NCI-H524 (cell line): Measurements from ENCODE around the gene CBX3.
"Not testable (repeated sequence)": the region's sequence is repeated elsewhere in the genome, so short reads cannot be mapped to it uniquely, and the experiment has no call there.

Experiments
- DNase-seq, 2 experiments: peaks; one replicate each; lab custom pipeline; 2025; lab: John Stamatoyannopoulos, UW

Gene CBX3

DNA sequence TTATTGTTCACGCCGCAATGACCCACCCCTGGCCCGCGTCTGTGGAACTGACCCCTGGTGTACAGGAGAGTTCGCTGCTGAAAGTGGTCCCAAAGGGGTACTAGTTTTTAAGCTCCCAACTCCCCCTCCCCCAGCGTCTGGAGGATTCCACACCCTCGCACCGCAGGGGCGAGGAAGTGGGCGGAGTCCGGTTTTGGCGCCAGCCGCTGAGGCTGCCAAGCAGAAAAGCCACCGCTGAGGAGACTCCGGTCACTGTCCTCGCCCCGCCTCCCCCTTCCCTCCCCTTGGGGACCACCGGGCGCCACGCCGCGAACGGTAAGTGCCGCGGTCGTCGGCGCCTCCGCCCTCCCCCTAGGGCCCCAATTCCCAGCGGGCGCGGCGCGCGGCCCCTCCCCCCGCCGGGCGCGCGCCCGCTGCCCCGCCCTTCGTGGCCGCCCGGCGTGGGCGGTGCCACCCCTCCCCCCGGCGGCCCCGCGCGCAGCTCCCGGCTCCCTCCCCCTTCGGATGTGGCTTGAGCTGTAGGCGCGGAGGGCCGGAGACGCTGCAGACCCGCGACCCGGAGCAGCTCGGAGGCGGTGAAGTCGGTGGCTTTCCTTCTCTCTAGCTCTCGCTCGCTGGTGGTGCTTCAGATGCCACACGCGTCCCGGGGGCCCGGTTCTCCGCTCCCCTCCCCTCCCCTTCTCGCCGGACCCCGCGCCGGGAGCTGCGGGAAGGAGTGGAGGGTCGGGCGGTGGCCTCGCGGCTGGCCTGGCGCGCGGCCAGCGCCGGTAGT is at the start of gene CBX3:
Gene CBX3 (plus strand): TSS at position 499 of the 772 bp plus-strand sequence. CDS start 1,254 bp downstream, outside the sequence.
- DNase-seq = peak; percentile 92 to 95

- peak; percentile 65 to 86 for DNase-seq
Measured at GRCh38 chr7:26151953-26152781, 49.4 kb upstream of the CBX3 start, which contains the start of gene NFE2L3. NFE2L3 (plus strand) TSS chr7:26152198; CDS start chr7:26152499, 301 bp downstream.

- peak in 1 of 2 experiments; percentile 12 for DNase-seq
Measured at GRCh38 chr7:26152782-26153240, 48.7 kb upstream of the CBX3 start.

DNA sequence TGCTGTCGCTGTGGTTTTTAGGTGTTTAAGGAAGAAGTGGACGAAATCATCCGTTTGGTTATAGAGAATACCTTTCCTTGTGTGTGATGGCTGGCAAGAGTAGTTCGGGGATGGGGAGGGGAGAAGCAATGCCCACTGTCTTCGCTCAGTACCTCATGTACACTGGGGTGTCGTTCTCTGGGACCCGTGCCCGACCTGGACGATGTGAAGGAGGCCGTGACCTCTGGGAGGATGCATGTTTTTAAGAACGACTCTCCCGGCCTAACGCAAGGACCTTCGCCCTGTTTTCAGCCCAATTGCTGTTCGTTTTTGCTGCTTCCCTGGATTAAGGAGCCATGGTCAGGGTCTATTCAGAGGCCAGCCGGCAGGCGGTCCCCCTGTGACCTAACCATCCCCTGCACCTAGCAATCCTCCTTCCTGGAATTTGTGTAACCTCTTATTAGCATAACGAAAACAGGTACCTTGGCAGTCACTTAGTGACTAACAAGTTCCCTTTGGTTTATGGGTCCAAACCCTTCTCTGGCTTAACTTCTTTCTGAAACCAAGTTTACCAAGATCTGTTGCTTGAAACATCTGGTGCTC is 48.2 kb upstream of the CBX3 start:
- DNase-seq = no peak

DNA sequence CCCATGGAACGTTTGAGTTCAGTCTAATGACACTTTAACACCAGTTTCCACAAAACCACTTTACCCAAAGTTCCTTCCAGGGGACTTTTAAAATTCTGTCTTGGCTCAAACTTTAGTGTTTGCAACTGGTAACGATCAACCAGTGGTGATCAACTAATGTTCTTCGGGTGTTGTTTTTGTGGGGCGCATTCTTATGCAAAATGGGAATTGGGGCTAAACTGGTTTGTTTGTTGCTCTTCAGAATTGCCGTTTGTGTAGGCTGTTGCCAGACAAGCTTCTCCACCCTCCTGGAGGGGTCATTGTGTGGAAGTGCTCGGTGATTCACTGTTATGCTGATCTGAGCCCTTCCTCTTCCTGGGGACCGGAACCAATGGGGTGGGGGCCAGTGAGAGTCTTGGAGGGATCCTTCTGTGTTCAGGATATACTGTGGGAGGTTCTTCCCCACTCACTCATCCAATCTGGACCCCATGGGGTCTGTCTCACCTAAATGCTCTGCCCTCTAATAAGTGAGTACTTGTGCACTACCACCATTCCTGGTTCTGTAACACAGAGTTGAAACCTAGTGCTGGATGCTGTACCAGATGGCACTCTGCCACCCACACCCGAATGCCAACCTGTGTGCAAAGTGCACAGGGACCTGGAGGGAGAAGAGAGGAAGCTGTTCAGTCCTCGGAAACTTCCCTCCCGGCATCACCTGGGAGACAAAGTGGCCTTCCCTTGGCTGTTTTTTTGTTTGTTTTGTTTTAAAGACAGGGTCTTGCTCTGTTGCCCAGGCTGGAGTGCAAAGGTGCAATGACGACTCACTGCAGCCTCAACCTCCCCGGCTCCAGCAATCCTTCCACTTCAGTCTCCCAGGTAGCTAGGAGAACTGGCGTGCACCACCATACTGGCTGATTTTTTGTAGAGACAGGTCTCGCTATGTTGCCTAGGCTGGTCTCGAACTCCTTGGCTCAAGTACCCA is 47.4 kb upstream of the CBX3 start:
- no peak for DNase-seq

DNA sequence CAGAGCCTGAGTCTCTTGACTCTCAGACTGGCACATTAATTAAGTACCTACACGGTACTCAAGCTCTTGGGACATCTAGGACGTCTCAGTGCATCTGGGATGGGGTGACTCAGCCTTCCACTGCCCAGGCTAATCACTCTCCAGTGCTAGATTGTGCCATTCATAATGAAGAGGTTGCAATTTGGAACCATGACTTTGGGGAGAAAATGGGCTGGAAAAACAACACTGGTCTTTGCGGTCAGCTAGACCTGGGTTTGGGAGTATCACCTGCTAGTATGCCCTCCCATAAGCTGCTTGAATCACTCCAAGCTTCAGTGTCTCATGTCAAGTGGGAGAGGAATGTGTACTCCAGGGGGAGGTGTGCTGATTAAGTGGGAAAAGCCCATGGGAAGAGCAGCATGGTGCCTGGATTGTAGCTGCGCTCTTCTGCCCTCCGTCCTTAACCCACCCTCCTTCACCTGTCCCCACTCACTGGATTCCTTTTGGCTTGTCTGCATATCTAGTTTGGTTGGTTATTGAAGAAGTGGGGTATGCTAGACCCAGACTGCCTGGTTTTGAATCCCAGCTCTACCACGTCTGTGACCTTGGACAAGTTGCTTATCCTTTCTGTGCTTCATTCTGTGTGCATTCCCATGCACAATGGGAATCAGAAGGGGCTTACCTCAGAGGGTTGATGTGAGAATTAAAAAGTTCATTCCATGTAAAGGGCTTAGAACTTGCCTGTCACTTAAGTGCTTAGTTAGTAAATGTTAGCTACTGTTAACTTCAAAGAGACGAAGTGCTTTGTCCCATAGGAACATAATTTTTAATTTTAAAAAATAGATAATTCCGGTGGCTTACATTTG is 45.8 kb upstream of the CBX3 start:
- DNase-seq = peak in 1 of 2 experiments; percentile 50

DNA sequence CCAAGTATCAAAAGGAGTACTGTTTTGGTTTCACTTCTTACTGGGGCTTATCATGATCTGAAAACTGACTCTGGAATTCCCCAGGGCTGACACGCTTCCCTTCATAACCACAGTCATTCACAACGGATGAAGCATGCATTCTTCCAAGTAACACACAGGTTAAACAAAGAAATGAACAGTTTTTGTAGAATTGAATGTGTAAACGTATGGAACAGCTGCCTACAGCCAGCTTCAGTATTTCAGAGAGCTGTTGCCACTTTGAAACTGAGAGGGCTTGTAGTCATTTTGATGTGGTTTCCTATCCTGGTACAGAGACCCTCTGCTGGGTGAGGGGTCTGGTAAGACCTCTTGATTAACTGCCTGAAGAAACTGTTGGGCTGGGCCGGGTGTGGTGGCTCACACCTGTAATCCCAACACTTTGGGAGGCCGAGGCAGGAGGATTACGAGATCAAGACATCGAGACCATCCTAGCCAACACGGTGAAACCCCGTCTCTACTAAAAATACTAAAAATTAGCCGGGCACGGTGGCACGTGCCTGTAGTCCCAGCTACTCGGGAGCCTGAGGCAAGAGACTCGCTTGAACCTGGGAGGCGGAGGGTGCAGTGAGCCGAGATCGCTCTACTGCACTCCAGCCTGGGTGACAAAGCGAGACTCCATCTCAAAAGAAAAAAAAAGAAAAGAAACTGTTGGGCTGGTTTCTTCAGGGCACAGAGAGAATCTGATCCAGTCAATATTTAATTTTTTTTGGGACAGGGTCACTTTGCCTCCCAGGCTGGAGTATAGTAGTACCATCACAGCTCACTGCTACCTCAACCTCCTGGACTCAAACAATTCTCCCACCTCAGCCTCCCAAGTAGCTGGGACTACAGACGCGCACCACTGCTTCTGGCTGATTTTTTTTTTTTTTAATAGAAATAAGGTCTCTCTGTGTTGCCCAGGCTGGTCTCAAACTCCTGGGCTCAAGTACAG is 44.8 kb upstream of the CBX3 start:
- DNase-seq = no peak

DNA sequence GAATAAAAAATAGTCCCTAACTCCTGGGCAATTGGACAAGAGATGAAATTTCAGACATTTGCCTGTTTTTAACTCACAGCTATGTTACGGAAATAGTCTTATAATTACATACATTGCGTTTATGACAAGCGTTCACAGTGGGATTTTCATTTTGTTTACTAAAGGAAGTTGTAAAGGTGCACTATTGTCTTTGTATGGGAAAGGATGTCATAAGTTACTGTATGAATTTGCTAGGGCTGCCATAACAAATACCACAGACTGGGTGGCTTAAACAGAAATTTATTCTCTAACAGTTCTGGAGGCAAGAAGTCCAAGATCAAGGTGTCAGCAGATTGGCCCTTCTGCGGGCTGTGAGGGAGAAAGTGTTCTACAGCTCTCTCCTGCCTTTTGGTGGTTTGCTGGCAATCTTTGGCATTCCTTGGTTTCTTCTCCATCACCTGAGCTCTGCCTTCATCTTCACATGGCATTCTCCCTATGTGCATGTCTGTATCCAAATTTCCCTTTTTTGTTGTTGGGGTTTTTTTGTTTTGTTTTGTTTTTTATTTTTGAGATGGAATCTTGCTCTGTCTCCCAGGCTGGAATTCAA is 43.9 kb upstream of the CBX3 start:
- no peak for DNase-seq

GRCh38 chr7:26159243-26159642 is 42.3 kb upstream of the CBX3 start:
- DNase-seq = no peak

- no peak for DNase-seq
Measured at GRCh38 chr7:26160896-26161295, 40.6 kb upstream of the CBX3 start.

GRCh38 chr7:26162431-26162830 is 39.1 kb upstream of the CBX3 start:
- no peak for DNase-seq

GRCh38 chr7:26163804-26164203 is 37.7 kb upstream of the CBX3 start:
- DNase-seq = not testable (repeated sequence)

- DNase-seq = no peak
Measured at GRCh38 chr7:26165950-26166683, 35.4 kb upstream of the CBX3 start.

GRCh38 chr7:26166684-26167266 is 34.8 kb upstream of the CBX3 start:
- no peak for DNase-seq

DNA sequence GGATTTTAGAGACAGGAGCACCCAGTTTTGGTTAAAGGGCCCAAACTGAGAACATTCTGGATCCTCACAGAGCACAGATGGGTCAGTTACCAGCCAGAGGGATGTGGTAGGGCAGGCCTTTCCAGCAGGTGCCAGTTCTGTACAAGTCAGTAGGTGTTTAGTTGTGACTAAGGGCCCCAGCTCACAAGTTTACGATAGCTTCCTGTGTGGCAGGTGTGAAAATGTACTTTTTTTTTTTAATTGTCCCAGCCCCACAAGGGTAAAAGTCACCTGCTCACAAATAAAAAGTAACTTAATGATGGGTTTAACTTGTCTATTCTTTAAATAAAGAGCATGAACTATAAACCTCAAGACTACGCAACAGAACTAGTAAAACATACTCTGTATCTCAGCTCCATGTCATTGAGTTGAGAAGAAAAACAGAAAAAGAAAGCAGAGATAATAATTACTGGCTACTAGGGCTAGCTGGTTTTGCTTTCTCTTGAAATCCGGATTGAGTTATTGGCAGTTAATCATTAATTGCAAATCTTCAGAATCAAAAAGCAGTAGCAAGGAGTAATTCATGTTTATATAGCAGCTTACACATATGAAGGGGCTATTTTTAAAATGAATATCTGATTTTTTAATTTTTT is 34.1 kb upstream of the CBX3 start:
- no peak for DNase-seq

- no peak for DNase-seq
Measured at GRCh38 chr7:26168458-26169023, 33.0 kb upstream of the CBX3 start.

GRCh38 chr7:26169271-26169670 is 32.3 kb upstream of the CBX3 start:
- DNase-seq = no peak
